Right ventricle myocardium superior (tissue), 1 donor: ENCODE measurements around the gene CABLES2. TPM values are rescaled to one million over a fixed set of nuclear protein-coding genes. Genes with fewer than 3 reads are reported as not detected.

Source experiments
- ATAC-seq: fragments of 200-7000 bp; cut with Tn5 transposase; one replicate; pipeline ENCODE4 v1.9.1; 2020; ENCODE audit warnings: mild to moderate bottlenecking; ENCODE audit not compliant: poor library complexity
- DNase-seq: peaks from one replicate; pipeline ENCODE4 v3.0.0-alpha.2; 2020
- intact Hi-C: fragments of 100-400 bp; cut with DNase I; formaldehyde crosslinking; loops from one replicate; pipeline ENCODE4 v1.11.2; 2022
- total RNA-seq: library from RNA; stranded (reverse); fragmentation: NEBNext Ultra II Directional; extraction: Animal tissue kit (Norgen Biotek cat#: 25700); gene quantifications from one replicate; pipeline ENCODE4 v1.2.1, GENCODE V29; 2021
- donor health status: DM: no; HTN: yes; CAD: no; lungs with severe emphysema.

The CABLES2 gene
- total RNA-seq, 1 donor from 2014 or later, result 15.0 TPM

- intact Hi-C loops, result no loop called here
- ATAC-seq (no peak), DNase-seq (no peak)
Observed at GRCh38 chr20:62409086-62409853, 2.2 kb upstream of the CABLES2 start.

GRCh38 chr20:62408640-62409039 lies 1.6 kb upstream of the CABLES2 start:
- ATAC-seq, result no peak
- no peak for DNase-seq
- intact Hi-C loops, result no loop called here

- intact Hi-C loops, result no loop called here
- DNase-seq, result no peak
- ATAC-seq, result no peak
Observed at GRCh38 chr20:62408055-62408454, 970 bp upstream of the CABLES2 start.

- no peak for DNase-seq
- no peak for ATAC-seq
- intact Hi-C loops, result no loop called here
Observed at GRCh38 chr20:62406635-62407176, 379 bp downstream of the CABLES2 start.

GRCh38 chr20:62405981-62406513 lies 1.0 kb downstream of the CABLES2 start:
- no peak for DNase-seq
- intact Hi-C loops, result no loop called here
- ATAC-seq, result peak; percentile 34

- ATAC-seq, result peak; percentile 38
- peak; percentile 70 for DNase-seq
- intact Hi-C loops, result no loop called here
Observed at GRCh38 chr20:62405108-62405980, 1.7 kb downstream of the CABLES2 start.

- intact Hi-C loops, result no loop called here
- DNase-seq (no peak), ATAC-seq (no peak)
Observed at GRCh38 chr20:62404761-62405107, 2.4 kb downstream of the CABLES2 start.

- intact Hi-C loops, result no loop called here
- ATAC-seq, result no peak
- DNase-seq, result no peak
Observed at GRCh38 chr20:62404112-62404665, 2.9 kb downstream of the CABLES2 start.

- intact Hi-C loops, result no loop called here
- no peak for ATAC-seq
- no peak for DNase-seq
Observed at GRCh38 chr20:62403331-62403730, 3.8 kb downstream of the CABLES2 start.

GRCh38 chr20:62402456-62403150 lies 4.5 kb downstream of the CABLES2 start:
- no peak for DNase-seq
- intact Hi-C loops, result no loop called here
- no peak for ATAC-seq

GRCh38 chr20:62401331-62401779 lies 5.7 kb downstream of the CABLES2 start:
- intact Hi-C loops, result no loop called here
- no peak for ATAC-seq
- DNase-seq, result no peak

GRCh38 chr20:62400541-62400940 lies 6.5 kb downstream of the CABLES2 start:
- DNase-seq (no peak), ATAC-seq (no peak)
- intact Hi-C loops, result no loop called here

- intact Hi-C loops, result no loop called here
Observed at GRCh38 chr20:62400021-62400420, 7.1 kb downstream of the CABLES2 start.

GRCh38 chr20:62398120-62398821 lies 8.8 kb downstream of the CABLES2 start:
- intact Hi-C loops, result no loop called here

More at GRCh38 chr20:62400021-62400420, 7.1 kb downstream of the CABLES2 start:
- DNase-seq, result no peak
- ATAC-seq, result no peak

GRCh38 chr20:62396367-62397239 lies 10.5 kb downstream of the CABLES2 start:
- intact Hi-C loops, result no loop called here
- no peak for ATAC-seq
- DNase-seq, result no peak

More at GRCh38 chr20:62398120-62398821, 8.8 kb downstream of the CABLES2 start:
- no peak for DNase-seq
- ATAC-seq, result no peak

- no peak for ATAC-seq
- intact Hi-C loops, result no loop called here
- no peak for DNase-seq
Observed at GRCh38 chr20:62395311-62396242, 11.5 kb downstream of the CABLES2 start.
